ENCODE measurements around the gene KIF6. TPM values are rescaled to one million over a fixed set of nuclear protein-coding genes. Genes with fewer than 3 reads are reported as not detected.

KIF6 gene
- total and polyA plus RNA-seq, 4 experiments from 2014 or later = not detected

- intact Hi-C loops (cut with micrococcal nuclease) = no loop called here
- Mint-ChIP-seq H3K27me3 (peaks cover 0 to 2% of the 10 kb centered on the region in 2 donors), H3K4me3 (no peak overlapping the region), H3K36me3 (no peaks in the 10 kb centered on the region), H3K27ac (no peak overlapping the region), H3K9me3 (no peaks in the 10 kb centered on the region), H3K4me1 (no peaks in the 10 kb centered on the region)
- Histone ChIP-seq H3K27me3 (ENCODE audit: insufficient read depth, low read length) (no peaks in the 10 kb centered on the region), H3K36me3 (ENCODE audit: insufficient read depth, low read length) (no peaks in the 10 kb centered on the region), H3K9me3 (ENCODE audit: control insufficient read depth in 1 of 2, low read length in 2 of 2) (no peaks in the 10 kb centered on the region), H3K27ac (ENCODE audit: low read depth, low read length) (no peak overlapping the region), H3K4me3 (ENCODE audit: low read length in 2 of 2) (no peak overlapping the region), H3K4me1 (ENCODE audit: insufficient read depth, low read length) (no peaks in the 10 kb centered on the region)
- ChIA-PET POLR2A (ENCODE audit: partially characterized antibody) (no interaction called here), CTCF (ENCODE audit: partially characterized antibody) (interaction anchor here (1.4 kb wide), 1 partner anchor 10 kb away, joined by 4 read pairs; no protein-coding TSS in a partner anchor)
- no peak for DNase-seq
Measured at GRCh38 chr6:39353698-39354315, 371.4 kb downstream of the KIF6 start.

GRCh38 chr6:39350723-39351505 lies 374.3 kb downstream of the KIF6 start:
- H3K4me1 ChIP-seq (ENCODE audit: insufficient read depth, low read length) = no peaks in the 10 kb centered on the region
- no peaks in the 10 kb centered on the region for H3K9me3 ChIP-seq (ENCODE audit: control insufficient read depth in 1 of 2, low read length in 2 of 2)
- Mint-ChIP-seq H3K36me3 (no peaks in the 10 kb centered on the region), H3K4me1 (peaks cover 0 to 4% (median 0%) of the 10 kb centered on the region in 4 donors), H3K4me3 (no peak overlapping the region), H3K9me3 (no peaks in the 10 kb centered on the region), H3K27ac (no peak overlapping the region), H3K27me3 (peaks cover 3 to 5% of the 10 kb centered on the region in 2 donors)
- ChIA-PET CTCF (ENCODE audit: partially characterized antibody) (interaction anchor here (0.6 to 2.6 kb wide), 6 partner anchors 9 to 965 kb away, joined by 3 to 12 read pairs (median 4); no protein-coding TSS in a partner anchor), POLR2A (ENCODE audit: partially characterized antibody) (no interaction called here)
- no peak overlapping the region for H3K27ac ChIP-seq (ENCODE audit: low read depth, low read length)
- H3K27me3 ChIP-seq (ENCODE audit: insufficient read depth, low read length) = no peaks in the 10 kb centered on the region
- H3K4me3 ChIP-seq (ENCODE audit: low read length in 2 of 2) = no peak overlapping the region
- no peaks in the 10 kb centered on the region for H3K36me3 ChIP-seq (ENCODE audit: insufficient read depth, low read length)
- no peak for DNase-seq
- intact Hi-C loops (cut with micrococcal nuclease) = no loop called here

- no peak for DNase-seq
- Mint-ChIP-seq H3K27me3 (peaks cover 3 to 6% of the 10 kb centered on the region in 2 donors), H3K4me3 (no peak overlapping the region), H3K4me1 (peaks cover 0 to 4% (median 0%) of the 10 kb centered on the region in 4 donors), H3K9me3 (no peaks in the 10 kb centered on the region), H3K36me3 (no peaks in the 10 kb centered on the region), H3K27ac (no peak overlapping the region)
- CTCF ChIA-PET (ENCODE audit: partially characterized antibody) = interaction anchor here (0.7 to 2.1 kb wide), 5 partner anchors 9 to 1776 kb away, joined by 3 to 8 read pairs (median 4); no protein-coding TSS in a partner anchor
- Histone ChIP-seq H3K4me1 (ENCODE audit: insufficient read depth, low read length) (no peaks in the 10 kb centered on the region), H3K9me3 (ENCODE audit: control insufficient read depth in 1 of 2, low read length in 2 of 2) (no peaks in the 10 kb centered on the region), H3K4me3 (ENCODE audit: low read length in 2 of 2) (no peak overlapping the region), H3K27me3 (ENCODE audit: insufficient read depth, low read length) (no peaks in the 10 kb centered on the region), H3K27ac (ENCODE audit: low read depth, low read length) (no peak overlapping the region), H3K36me3 (ENCODE audit: insufficient read depth, low read length) (no peaks in the 10 kb centered on the region)
- POLR2A ChIA-PET (ENCODE audit: partially characterized antibody) = no interaction called here
- intact Hi-C loops (cut with micrococcal nuclease) = loop anchor here (2.0 to 5.0 kb wide), 4 partner anchors 959 to 1970 kb away; no protein-coding TSS in a partner anchor
Measured at GRCh38 chr6:39348740-39349139, 376.5 kb downstream of the KIF6 start.

- no peaks in the 10 kb centered on the region for H3K27me3 ChIP-seq (ENCODE audit: insufficient read depth, low read length)
- H3K36me3 ChIP-seq (ENCODE audit: insufficient read depth, low read length) = no peaks in the 10 kb centered on the region
- no peak overlapping the region for H3K27ac ChIP-seq (ENCODE audit: low read depth, low read length)
- ChIA-PET POLR2A (ENCODE audit: partially characterized antibody) (no interaction called here), CTCF (ENCODE audit: partially characterized antibody) (interaction anchor here (1.0 to 2.1 kb wide), 5 partner anchors 10 to 158 kb away, joined by 3 to 8 read pairs (median 4); no protein-coding TSS in a partner anchor)
- intact Hi-C loops (cut with micrococcal nuclease) = loop anchor here (2.0 to 5.0 kb wide), 5 partner anchors 959 to 1971 kb away; no protein-coding TSS in a partner anchor
- H3K4me3 ChIP-seq (ENCODE audit: low read length in 2 of 2) = no peak overlapping the region
- Mint-ChIP-seq H3K9me3 (no peaks in the 10 kb centered on the region), H3K4me1 (peaks cover 0 to 4% (median 0%) of the 10 kb centered on the region in 4 donors), H3K27me3 (peaks cover 3 to 6% of the 10 kb centered on the region in 2 donors), H3K27ac (no peak overlapping the region), H3K4me3 (no peak overlapping the region), H3K36me3 (no peaks in the 10 kb centered on the region)
- no peaks in the 10 kb centered on the region for H3K4me1 ChIP-seq (ENCODE audit: insufficient read depth, low read length)
- no peaks in the 10 kb centered on the region for H3K9me3 ChIP-seq (ENCODE audit: control insufficient read depth in 1 of 2, low read length in 2 of 2)
- DNase-seq = peak in 3 of 5 donors; percentile 26 to 33 (median 32)
Measured at GRCh38 chr6:39347906-39348585, 377.2 kb downstream of the KIF6 start.

- intact Hi-C loops (cut with micrococcal nuclease) = loop anchor here (2.0 to 5.0 kb wide), 4 partner anchors 960 to 1835 kb away; no protein-coding TSS in a partner anchor
- Histone ChIP-seq H3K4me1 (ENCODE audit: insufficient read depth, low read length) (no peaks in the 10 kb centered on the region), H3K36me3 (ENCODE audit: insufficient read depth, low read length) (no peaks in the 10 kb centered on the region), H3K27me3 (ENCODE audit: insufficient read depth, low read length) (no peaks in the 10 kb centered on the region), H3K9me3 (ENCODE audit: control insufficient read depth in 1 of 2, low read length in 2 of 2) (no peaks in the 10 kb centered on the region), H3K27ac (ENCODE audit: low read depth, low read length) (no peak overlapping the region), H3K4me3 (ENCODE audit: low read length in 2 of 2) (no peak overlapping the region)
- H3K27ac Mint-ChIP-seq = no peak overlapping the region
- no peak for DNase-seq
- peaks cover 0 to 4% (median 0%) of the 10 kb centered on the region in 4 donors for H3K4me1 Mint-ChIP-seq
- POLR2A ChIA-PET (ENCODE audit: partially characterized antibody) = no interaction called here
- CTCF ChIA-PET (ENCODE audit: partially characterized antibody) = interaction anchor here (0.9 to 2.1 kb wide), 7 partner anchors 9 to 157 kb away, joined by 3 to 12 read pairs (median 6); no protein-coding TSS in a partner anchor
- no peaks in the 10 kb centered on the region for H3K36me3 Mint-ChIP-seq
- no peak overlapping the region for H3K4me3 Mint-ChIP-seq
- no peaks in the 10 kb centered on the region for H3K9me3 Mint-ChIP-seq
- peaks cover 3 to 6% of the 10 kb centered on the region in 2 donors for H3K27me3 Mint-ChIP-seq
Measured at GRCh38 chr6:39347206-39347605, 378.0 kb downstream of the KIF6 start.

GRCh38 chr6:39344821-39345280 lies 380.4 kb downstream of the KIF6 start:
- no peak overlapping the region for H3K4me3 ChIP-seq (ENCODE audit: low read length in 2 of 2)
- peaks cover 3 to 6% of the 10 kb centered on the region in 2 donors for H3K27me3 Mint-ChIP-seq
- CTCF ChIA-PET (ENCODE audit: partially characterized antibody) = no interaction called here
- no peaks in the 10 kb centered on the region for H3K27me3 ChIP-seq (ENCODE audit: insufficient read depth, low read length)
- peaks cover 0 to 4% (median 0%) of the 10 kb centered on the region in 4 donors for H3K4me1 Mint-ChIP-seq
- H3K9me3 Mint-ChIP-seq = no peaks in the 10 kb centered on the region
- POLR2A ChIA-PET (ENCODE audit: partially characterized antibody) = no interaction called here
- intact Hi-C loops (cut with micrococcal nuclease) = loop anchor here (5.0 kb wide), 3 partner anchors 962 to 1837 kb away; no protein-coding TSS in a partner anchor
- H3K27ac Mint-ChIP-seq = no peak overlapping the region
- no peak overlapping the region for H3K4me3 Mint-ChIP-seq
- no peaks in the 10 kb centered on the region for H3K36me3 ChIP-seq (ENCODE audit: insufficient read depth, low read length)
- H3K27ac ChIP-seq (ENCODE audit: low read depth, low read length) = no peak overlapping the region
- DNase-seq = no peak
- no peaks in the 10 kb centered on the region for H3K36me3 Mint-ChIP-seq
- H3K4me1 ChIP-seq (ENCODE audit: insufficient read depth, low read length) = no peaks in the 10 kb centered on the region
- no peaks in the 10 kb centered on the region for H3K9me3 ChIP-seq (ENCODE audit: control insufficient read depth in 1 of 2, low read length in 2 of 2)
